Testis (tissue), 2 donors: ENCODE measurements around the gene LRRN2.

Experiments used
- CTCF ChIP-seq, 3 experiments: fragments of 450-650 bp in 2 of 3; fragments of 200-600 bp in 1 of 3; sonication (generic) in 1 of 3; IDR thresholded peaks; one replicate each; pipeline ENCODE4 v1.5.1; 2016 to 2019; ENCODE audit warnings: antibody characterized with exemption in 3 of 3, mild to moderate bottlenecking in 2 of 3, moderate library complexity in 1 of 3
- POLR2A ChIP-seq: fragments of 450-650 bp; IDR thresholded peaks from one replicate; pipeline ENCODE4 v1.6.1; 2017; ENCODE audit warnings: antibody characterized with exemption, mild to moderate bottlenecking, moderate library complexity

GRCh38 chr1:204592246-204592948 lies 93.1 kb downstream of the LRRN2 start:
- TF ChIP-seq CTCF (IDR thresholded peaks at IDR 0.05): no peak
- no peak for TF ChIP-seq POLR2A
